ENCODE results near the gene ZNF575.

The ZNF575 gene

GRCh38 chr19:43532962-43533545, at the start of gene ZNF575:
Gene ZNF575, plus strand, starts transcription at chr19:43533188. Its CDS starts 1,235 bp downstream, at chr19:43534423.
- in situ Hi-C loops (cut with HindIII; ENCODE audit: low pct_ligation_motif_present, low pct_unique_long_range_greater_than_20kb, low sequenced_read_pairs), result no loop called here
- peak; percentile 91 for DNase-seq

- no peak for DNase-seq
- in situ Hi-C loops (cut with HindIII; ENCODE audit: low pct_ligation_motif_present, low pct_unique_long_range_greater_than_20kb, low sequenced_read_pairs), result no loop called here
These were observed 49.7 kb upstream of the ZNF575 start for GRCh38 chr19:43483281-43483680.

GRCh38 chr19:43485951-43486350, 47.0 kb upstream of the ZNF575 start:
- DNase-seq, result no peak
- in situ Hi-C loops (cut with HindIII; ENCODE audit: low pct_ligation_motif_present, low pct_unique_long_range_greater_than_20kb, low sequenced_read_pairs), result no loop called here

GRCh38 chr19:43486412-43486811, 46.6 kb upstream of the ZNF575 start:
- in situ Hi-C loops (cut with HindIII; ENCODE audit: low pct_ligation_motif_present, low pct_unique_long_range_greater_than_20kb, low sequenced_read_pairs), result no loop called here
- no peak for DNase-seq

GRCh38 chr19:43488179-43488578, 44.8 kb upstream of the ZNF575 start:
- no peak for DNase-seq
- in situ Hi-C loops (cut with HindIII; ENCODE audit: low pct_ligation_motif_present, low pct_unique_long_range_greater_than_20kb, low sequenced_read_pairs), result no loop called here

GRCh38 chr19:43489310-43489709, 43.7 kb upstream of the ZNF575 start:
- no peak for DNase-seq
- in situ Hi-C loops (cut with HindIII; ENCODE audit: low pct_ligation_motif_present, low pct_unique_long_range_greater_than_20kb, low sequenced_read_pairs), result no loop called here

- no peak for DNase-seq
- in situ Hi-C loops (cut with HindIII; ENCODE audit: low pct_ligation_motif_present, low pct_unique_long_range_greater_than_20kb, low sequenced_read_pairs), result no loop called here
These were observed 42.9 kb upstream of the ZNF575 start for GRCh38 chr19:43489979-43490599.

- no peak for DNase-seq
- in situ Hi-C loops (cut with HindIII; ENCODE audit: low pct_ligation_motif_present, low pct_unique_long_range_greater_than_20kb, low sequenced_read_pairs), result no loop called here
These were observed 42.2 kb upstream of the ZNF575 start for GRCh38 chr19:43490759-43491158.

- in situ Hi-C loops (cut with HindIII; ENCODE audit: low pct_ligation_motif_present, low pct_unique_long_range_greater_than_20kb, low sequenced_read_pairs), result no loop called here
- DNase-seq, result no peak
These were observed 37.9 kb upstream of the ZNF575 start for GRCh38 chr19:43495082-43495481.

- in situ Hi-C loops (cut with HindIII; ENCODE audit: low pct_ligation_motif_present, low pct_unique_long_range_greater_than_20kb, low sequenced_read_pairs), result no loop called here
- DNase-seq, result no peak
These were observed 36.0 kb upstream of the ZNF575 start for GRCh38 chr19:43496960-43497359.

- DNase-seq, result no peak
- in situ Hi-C loops (cut with HindIII; ENCODE audit: low pct_ligation_motif_present, low pct_unique_long_range_greater_than_20kb, low sequenced_read_pairs), result no loop called here
These were observed 34.6 kb upstream of the ZNF575 start for GRCh38 chr19:43498233-43498842.

GRCh38 chr19:43499042-43499441, 33.9 kb upstream of the ZNF575 start:
- in situ Hi-C loops (cut with HindIII; ENCODE audit: low pct_ligation_motif_present, low pct_unique_long_range_greater_than_20kb, low sequenced_read_pairs), result no loop called here
- DNase-seq, result no peak

GRCh38 chr19:43501661-43502418, 31.1 kb upstream of the ZNF575 start:
- in situ Hi-C loops (cut with HindIII; ENCODE audit: low pct_ligation_motif_present, low pct_unique_long_range_greater_than_20kb, low sequenced_read_pairs), result no loop called here

GRCh38 chr19:43502419-43502976, 30.5 kb upstream of the ZNF575 start:
- in situ Hi-C loops (cut with HindIII; ENCODE audit: low pct_ligation_motif_present, low pct_unique_long_range_greater_than_20kb, low sequenced_read_pairs), result no loop called here
- DNase-seq, result no peak

More at GRCh38 chr19:43501661-43502418, 31.1 kb upstream of the ZNF575 start:
- DNase-seq, result no peak

GRCh38 chr19:43503501-43504425, 29.2 kb upstream of the ZNF575 start:
- DNase-seq, result peak; percentile 87
- in situ Hi-C loops (cut with HindIII; ENCODE audit: low pct_ligation_motif_present, low pct_unique_long_range_greater_than_20kb, low sequenced_read_pairs), result no loop called here

- in situ Hi-C loops (cut with HindIII; ENCODE audit: low pct_ligation_motif_present, low pct_unique_long_range_greater_than_20kb, low sequenced_read_pairs), result no loop called here
- DNase-seq, result peak; percentile 21
These were observed 28.4 kb upstream of the ZNF575 start, which contains the start of gene PHLDB3 for GRCh38 chr19:43504426-43505185. Gene PHLDB3, minus strand, starts transcription at chr19:43504746. Its CDS starts 628 bp downstream, at chr19:43504118.

- in situ Hi-C loops (cut with HindIII; ENCODE audit: low pct_ligation_motif_present, low pct_unique_long_range_greater_than_20kb, low sequenced_read_pairs), result no loop called here
- DNase-seq, result no peak
These were observed 27.9 kb upstream of the ZNF575 start for GRCh38 chr19:43505186-43505456.

GRCh38 chr19:43505941-43506340, 27.0 kb upstream of the ZNF575 start:
- in situ Hi-C loops (cut with HindIII; ENCODE audit: low pct_ligation_motif_present, low pct_unique_long_range_greater_than_20kb, low sequenced_read_pairs), result no loop called here

More at GRCh38 chr19:43505941-43506340, 27.0 kb upstream of the ZNF575 start:
- no peak for DNase-seq
